ENCODE results near the gene SLC39A8. TPM values are rescaled to one million over a fixed set of nuclear protein-coding genes. Genes with fewer than 3 reads are reported as not detected.

Gene SLC39A8
- polyA plus RNA-seq, 10 donors, result 2.1 to 9.5 (median 3.8) TPM

- DNase-seq, result no peak
These were observed 110.9 kb downstream of the SLC39A8 start for GRCh38 chr4:102234243-102234838.

DNA sequence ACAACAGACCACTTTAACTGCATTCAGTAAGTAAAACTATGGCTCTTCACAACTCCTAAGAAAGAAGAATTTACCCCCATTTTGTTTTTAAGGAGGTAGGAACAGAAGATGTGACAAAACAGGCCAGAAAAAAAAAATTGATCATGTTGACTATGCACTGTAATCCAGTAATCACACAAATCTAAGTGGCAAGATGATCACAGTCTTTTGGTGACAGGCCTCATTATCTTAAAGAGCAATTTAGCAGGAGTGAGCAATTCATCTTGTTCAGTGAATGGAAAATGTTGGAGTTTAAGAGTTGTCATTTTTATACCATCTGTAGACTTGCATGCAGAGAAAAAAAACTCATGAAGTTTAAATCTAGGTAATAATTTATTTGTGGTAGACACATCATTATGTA is 115.1 kb downstream of the SLC39A8 start:
- no peak for DNase-seq

GRCh38 chr4:102227388-102227787 is 117.9 kb downstream of the SLC39A8 start:
- DNase-seq, result no peak

DNA sequence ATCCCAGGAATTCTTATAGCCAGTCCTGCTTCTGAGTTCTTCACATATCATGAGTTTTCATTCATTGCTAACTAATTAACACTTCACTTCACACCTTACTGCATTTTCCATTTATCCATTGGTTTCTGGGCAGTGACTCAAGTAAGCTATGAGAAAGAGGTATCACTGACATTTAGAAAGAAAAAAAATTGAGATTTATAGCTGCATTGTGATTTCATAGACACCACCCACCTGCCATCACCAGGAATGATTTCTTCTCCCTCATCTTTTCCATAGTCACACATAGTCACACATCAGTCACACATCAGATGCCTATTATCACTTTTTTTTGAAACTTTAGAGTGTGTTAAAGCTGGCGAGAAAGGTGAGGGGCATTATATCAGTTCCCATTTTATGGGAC is 121.8 kb downstream of the SLC39A8 start:
- DNase-seq, result no peak

GRCh38 chr4:102222838-102223409 is 122.4 kb downstream of the SLC39A8 start:
- DNase-seq, result no peak

DNA sequence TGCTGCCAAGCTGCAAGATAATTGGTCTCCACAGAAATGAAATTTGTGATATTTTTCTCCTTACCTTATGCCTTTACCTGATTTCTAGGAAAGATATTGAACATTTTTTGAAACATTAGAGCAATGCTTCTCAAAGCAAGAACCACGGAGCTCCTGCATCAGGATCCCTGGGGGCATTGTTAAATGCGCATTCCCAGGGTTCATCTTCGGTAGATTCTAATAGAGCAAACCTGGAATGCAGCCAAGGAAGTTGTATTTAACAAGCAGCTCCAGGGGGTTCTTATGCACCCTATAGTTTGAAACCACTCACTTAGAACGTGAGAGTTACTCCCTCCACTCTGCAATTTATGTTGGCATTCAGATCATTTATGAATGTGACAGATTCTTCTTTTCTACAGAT is 126.2 kb downstream of the SLC39A8 start:
- DNase-seq, result no peak

DNA sequence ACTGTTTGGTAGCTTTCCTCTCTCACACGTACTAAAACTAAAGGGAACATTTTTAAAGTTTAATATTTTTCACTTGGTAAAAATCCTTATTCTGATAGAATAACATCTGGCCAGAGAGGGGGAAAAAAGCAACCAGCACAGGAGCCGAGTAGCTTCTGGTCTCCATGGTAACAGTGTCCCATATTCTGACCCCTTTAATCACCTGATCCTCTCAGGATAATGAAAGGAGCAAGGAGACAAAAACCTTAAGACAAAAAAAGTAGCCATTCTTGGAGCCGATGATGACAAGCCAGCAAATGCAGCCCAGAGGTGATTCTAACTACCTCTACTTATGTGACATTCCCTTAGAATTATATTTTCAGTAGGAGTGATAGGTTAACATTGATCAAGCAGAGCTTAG is 126.6 kb downstream of the SLC39A8 start:
- DNase-seq, result no peak

DNA sequence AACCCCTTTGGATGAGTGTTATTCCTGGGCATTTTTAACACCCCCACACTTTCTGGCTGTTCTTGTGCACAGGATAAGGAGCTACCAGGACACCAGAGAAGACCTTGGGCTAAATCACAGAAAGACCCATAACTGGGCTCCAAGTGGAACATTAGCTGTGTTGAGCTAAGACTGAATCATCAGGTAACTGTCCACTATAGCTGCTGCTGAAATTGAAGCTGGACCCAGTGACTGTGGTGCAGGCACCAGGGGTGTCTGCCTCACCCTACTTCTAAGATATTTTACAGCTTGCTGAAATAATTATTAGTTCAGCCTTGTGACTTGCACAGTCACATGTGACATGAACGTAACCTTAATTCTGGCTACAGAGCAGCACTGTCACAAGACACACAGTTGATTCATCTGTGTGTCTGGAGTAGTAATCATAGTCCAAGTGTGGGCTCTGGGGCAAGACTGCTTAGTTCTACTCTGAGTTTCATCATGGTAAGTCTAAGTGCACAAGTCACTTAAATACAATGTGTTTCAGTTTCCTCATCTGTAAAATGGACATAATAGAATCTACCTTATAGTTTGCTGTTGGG is 127.4 kb downstream of the SLC39A8 start:
- no peak for DNase-seq

- DNase-seq, result no peak
These were observed 127.9 kb downstream of the SLC39A8 start for GRCh38 chr4:102217345-102217744.

DNA sequence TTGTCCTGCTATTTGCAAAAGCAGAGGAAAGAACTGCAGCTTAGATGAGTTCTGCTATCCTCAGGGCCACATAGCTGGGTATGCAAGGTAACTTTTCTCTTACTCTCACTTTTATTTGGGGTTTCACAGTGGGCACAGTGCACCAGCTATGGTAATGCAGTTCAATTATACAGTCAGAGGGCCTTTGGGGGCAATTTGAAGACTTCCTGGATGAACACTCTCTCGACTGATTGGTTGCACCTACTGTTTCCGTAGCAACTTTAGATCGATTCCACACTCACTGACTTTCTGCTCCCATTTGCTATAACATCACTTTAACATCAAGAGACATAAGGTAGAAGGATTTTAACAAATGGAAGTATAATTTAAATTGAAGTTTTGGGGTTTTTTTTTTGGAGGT is 128.6 kb downstream of the SLC39A8 start:
- DNase-seq, result no peak

DNA sequence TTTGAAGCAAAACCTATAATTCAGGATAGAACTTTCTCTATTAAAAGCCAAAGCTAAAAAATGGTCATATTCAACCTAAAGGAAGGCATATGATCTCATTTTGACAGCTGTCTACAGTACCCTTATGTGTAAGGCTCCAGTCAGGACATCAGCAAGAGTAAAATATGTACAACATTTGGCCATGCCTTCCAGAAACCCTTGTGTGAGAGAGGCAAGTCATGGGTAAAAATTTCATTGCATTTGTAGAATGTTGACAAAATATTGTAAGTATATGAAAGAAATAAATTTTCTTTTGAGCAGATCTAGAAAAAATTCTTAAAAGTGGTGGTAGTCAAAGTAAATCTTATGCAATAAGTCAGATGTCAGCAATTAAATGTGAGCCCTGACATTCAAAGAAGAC is 132.3 kb downstream of the SLC39A8 start:
- no peak for DNase-seq

Other genes with a start within 250 kb of the SLC39A8 start
- gene NFKB1, start 155.9 kb upstream of the SLC39A8 start, polyA plus RNA-seq (ENCODE audit: insufficient read length in 10 of 10), result 10 to 100 TPM; 17.8 to 24.2 (median 19.8) TPM

Measured in muscle of back (tissue), 11 donors.